Small intestine (tissue), 7 donors: ENCODE data around the gene ARHGAP24. TPM values are rescaled to one million over a fixed set of nuclear protein-coding genes. Genes with fewer than 3 reads are reported as not detected.

Experiments used
- DNase-seq, 2 donors: peaks; one replicate each; pipeline versions ENCODE4 v3.0.0 to v3.0.0-alpha.2; 2013
- FAIRE-seq: peaks from 2 replicates; lab custom pipeline; 2012; peaks lifted over from hg19 to GRCh38; lab: Jason Lieb, UNC
- H3K27ac ChIP-seq, 3 donors: one replicate each; pipeline ENCODE4 v1.5.1; 2013; ENCODE audit warnings: low read length in 2 of 3, mild to moderate bottlenecking in 2 of 3, control low read depth in 1 of 3, inconsistent platforms in 1 of 3, low read depth in 1 of 3, moderate library complexity in 1 of 3
- H3K27me3 ChIP-seq, 3 donors: one replicate each; pipeline ENCODE4 v1.6.1; 2013; ENCODE audit warnings: low read length in 3 of 3, inconsistent platforms in 1 of 3; ENCODE audit not compliant: control insufficient read depth in 3 of 3, insufficient read depth in 3 of 3
- H3K36me3 ChIP-seq, 3 donors: one replicate each; pipeline ENCODE4 v1.6.1; 2013; ENCODE audit warnings: low read length in 3 of 3, inconsistent platforms in 1 of 3, low read depth in 1 of 3, mild to moderate bottlenecking in 1 of 3, moderate library complexity in 1 of 3; ENCODE audit not compliant: control insufficient read depth in 3 of 3, insufficient read depth in 2 of 3
- H3K4me1 ChIP-seq, 3 donors: one replicate each; pipeline ENCODE4 v1.6.1; 2013; ENCODE audit warnings: low read length in 2 of 3, inconsistent platforms in 1 of 3, low read depth in 1 of 3, mild to moderate bottlenecking in 1 of 3, moderate library complexity in 1 of 3; ENCODE audit not compliant: control insufficient read depth in 3 of 3, insufficient read depth in 2 of 3
- H3K4me3 ChIP-seq, 3 donors: one replicate each; pipeline ENCODE4 v1.5.1; 2013; ENCODE audit warnings: low read length in 3 of 3, control low read depth in 1 of 3, inconsistent platforms in 1 of 3, low read depth in 1 of 3, mild to moderate bottlenecking in 1 of 3, moderate library complexity in 1 of 3
- H3K9me3 ChIP-seq, 2 donors: one replicate each; pipeline ENCODE4 v1.6.1; 2013; ENCODE audit warnings: low read depth in 1 of 2, low read length in 1 of 2; ENCODE audit not compliant: control insufficient read depth in 2 of 2, insufficient read depth in 1 of 2
- WGBS, 3 donors: extraction: QIAGEN DNeasy Blood & Tissue Kit; methylation state at CpG; one replicate each; pipeline ENCODE4 v1.1.7; 2013; 5-methylcytosine and 5-hydroxymethylcytosine counted together
- polyA plus RNA-seq, 4 donors: library from polyadenylated mRNA; stranded (reverse) in 3 of 4; unstranded in 1 of 4; fragments of 200-250 nt in 3 of 4; fragments of 120-200 nt in 1 of 4; gene quantifications; one replicate each; pipeline versions ENCODE4 v1.2.1 to v1.2.3, GENCODE V29; 2013
- donor health status: healthy with polysubstance abuse.
- donor health status: control.
- donor health status: control.
- donor health status: Bipolar disorder and iron deficiency.
- donor health status: healthy.

ARHGAP24 gene
- polyA plus RNA-seq, 4 donors = 1.1 to 4.0 (median 3.8) TPM

DNA sequence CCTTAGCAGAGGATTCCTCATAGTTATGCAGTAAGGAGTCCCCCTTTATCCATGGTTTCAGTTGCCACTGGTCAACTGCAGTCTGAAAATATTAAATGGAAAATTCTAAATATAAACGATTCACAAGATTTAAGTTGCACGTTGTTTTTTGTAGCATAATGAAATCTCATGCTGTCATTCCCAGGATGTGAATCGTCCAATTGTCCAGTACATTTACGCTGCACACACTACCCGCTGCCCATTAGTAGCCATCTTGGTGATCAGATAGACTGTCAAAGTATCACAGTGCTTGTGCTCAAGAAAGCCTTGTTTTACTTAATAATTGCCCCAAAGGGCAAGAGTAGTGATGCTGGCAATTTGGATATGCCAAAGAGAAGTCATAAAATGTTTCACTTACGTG is 450.1 kb downstream of the ARHGAP24 start:
- FAIRE-seq = no peak

DNA sequence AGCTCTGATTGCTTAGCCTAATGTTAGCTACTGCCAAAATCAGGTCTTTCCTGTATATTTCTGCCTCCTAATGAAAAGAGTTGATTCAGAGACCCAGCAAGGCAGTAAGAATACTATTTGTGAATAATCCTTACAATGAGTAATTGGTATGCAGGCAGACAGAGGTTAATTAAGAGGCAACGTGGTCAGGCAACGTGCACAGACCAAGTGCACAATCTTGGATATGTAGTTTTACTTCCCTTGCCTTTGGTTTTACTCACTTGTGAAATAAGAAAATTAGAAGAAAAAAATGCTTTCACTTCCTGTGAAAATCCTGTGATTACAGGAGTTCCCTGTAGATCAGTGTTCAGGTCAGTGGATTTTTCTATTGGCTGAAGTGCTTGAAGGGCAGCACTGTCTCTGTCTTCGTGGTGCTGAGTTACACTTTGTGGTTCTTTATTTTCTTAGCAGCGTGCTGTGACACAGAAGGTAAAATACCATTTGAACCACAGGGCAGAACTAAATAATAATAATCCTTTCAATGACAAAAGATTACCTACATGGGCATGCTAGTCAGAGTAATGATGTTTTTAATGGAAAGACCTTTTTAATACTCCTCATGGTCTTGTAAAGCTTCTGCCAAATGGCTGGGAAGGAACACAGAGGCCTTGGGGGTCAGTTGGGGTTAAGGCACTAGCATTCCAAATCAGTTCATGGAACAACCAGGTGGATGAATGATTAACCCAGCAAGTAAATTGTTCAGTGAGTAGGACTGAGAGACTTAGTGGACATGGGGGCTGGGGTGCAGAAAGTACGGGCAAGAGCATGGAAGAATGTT is 454.0 kb downstream of the ARHGAP24 start:
- Histone ChIP-seq H3K9me3 (no peaks in the 10 kb centered on the region), H3K27ac (peak overlapping the region in 2 of 3 donors; percentile 41 to 64), H3K36me3 (no peaks in the 10 kb centered on the region), H3K4me3 (peak overlapping the region in 1 of 3 donors; percentile 34), H3K27me3 (no peaks in the 10 kb centered on the region), H3K4me1 (peaks cover 0 to 26% (median 7%) of the 10 kb centered on the region in 3 donors)
- no peak for FAIRE-seq
- peak; percentile 80 to 82 for DNase-seq
- 7 to 44% (median 10%) methylated on average over 5 of the region's 5 CpGs for WGBS, 3 donors

More for the DNA sequence above, 450.1 kb downstream of the ARHGAP24 start:
- Histone ChIP-seq H3K36me3 (no peaks in the 10 kb centered on the region), H3K27ac (no peak overlapping the region), H3K27me3 (no peaks in the 10 kb centered on the region), H3K4me3 (no peak overlapping the region), H3K4me1 (peaks cover 0 to 15% (median 3%) of the 10 kb centered on the region in 3 donors), H3K9me3 (no peaks in the 10 kb centered on the region)
- no peak for DNase-seq
- 90 to 97% (median 95%) methylated on average over 6 of the region's 6 CpGs for WGBS, 3 donors

DNA sequence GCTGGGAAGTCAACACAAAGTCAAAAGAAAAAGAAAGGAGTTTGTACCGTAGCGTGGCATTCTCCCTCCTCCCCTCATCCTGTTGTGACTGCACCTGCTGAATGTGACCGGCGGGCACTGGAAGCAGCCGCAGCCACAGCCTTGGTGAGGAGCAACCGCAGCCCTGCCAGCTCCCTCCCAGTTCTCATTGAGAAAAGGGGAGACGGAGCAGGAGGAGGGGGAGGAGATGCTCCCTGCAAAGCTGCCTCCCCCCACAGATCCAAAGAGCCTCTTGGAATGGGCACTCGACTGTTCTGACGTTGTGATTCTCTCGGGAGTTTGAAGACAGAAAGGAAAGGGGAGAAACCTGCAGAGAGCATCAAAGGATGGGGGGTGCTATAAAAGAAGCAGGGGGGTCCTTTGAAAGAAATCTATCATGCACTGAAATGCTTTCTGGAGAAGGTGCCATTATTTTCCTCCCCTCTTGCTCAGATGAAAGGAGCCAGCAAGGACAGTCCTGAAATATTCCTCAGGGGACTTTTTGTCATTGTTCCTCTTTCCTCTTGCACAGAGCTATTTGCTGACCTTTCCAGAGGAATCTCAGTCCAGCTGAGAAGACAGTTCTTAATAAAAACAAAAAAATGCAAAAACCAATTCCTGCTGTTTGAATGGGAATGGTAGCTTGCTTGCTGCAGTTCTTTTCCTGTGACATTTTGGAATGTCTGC is 455.2 kb downstream of the ARHGAP24 start:
- H3K4me3 ChIP-seq = peak overlapping the region in 2 of 3 donors; percentile 22 to 34
- peaks cover 0 to 26% (median 7%) of the 10 kb centered on the region in 3 donors for H3K4me1 ChIP-seq
- 3 to 15% (median 5%) methylated on average over 10 of the region's 10 CpGs for WGBS, 3 donors
- H3K27me3 ChIP-seq = no peaks in the 10 kb centered on the region
- peak overlapping the region in 2 of 3 donors; percentile 52 to 70 for H3K27ac ChIP-seq
- H3K9me3 ChIP-seq = no peaks in the 10 kb centered on the region
- no peak for FAIRE-seq
- DNase-seq = peak; percentile 60 to 65
- H3K36me3 ChIP-seq = no peaks in the 10 kb centered on the region

DNA sequence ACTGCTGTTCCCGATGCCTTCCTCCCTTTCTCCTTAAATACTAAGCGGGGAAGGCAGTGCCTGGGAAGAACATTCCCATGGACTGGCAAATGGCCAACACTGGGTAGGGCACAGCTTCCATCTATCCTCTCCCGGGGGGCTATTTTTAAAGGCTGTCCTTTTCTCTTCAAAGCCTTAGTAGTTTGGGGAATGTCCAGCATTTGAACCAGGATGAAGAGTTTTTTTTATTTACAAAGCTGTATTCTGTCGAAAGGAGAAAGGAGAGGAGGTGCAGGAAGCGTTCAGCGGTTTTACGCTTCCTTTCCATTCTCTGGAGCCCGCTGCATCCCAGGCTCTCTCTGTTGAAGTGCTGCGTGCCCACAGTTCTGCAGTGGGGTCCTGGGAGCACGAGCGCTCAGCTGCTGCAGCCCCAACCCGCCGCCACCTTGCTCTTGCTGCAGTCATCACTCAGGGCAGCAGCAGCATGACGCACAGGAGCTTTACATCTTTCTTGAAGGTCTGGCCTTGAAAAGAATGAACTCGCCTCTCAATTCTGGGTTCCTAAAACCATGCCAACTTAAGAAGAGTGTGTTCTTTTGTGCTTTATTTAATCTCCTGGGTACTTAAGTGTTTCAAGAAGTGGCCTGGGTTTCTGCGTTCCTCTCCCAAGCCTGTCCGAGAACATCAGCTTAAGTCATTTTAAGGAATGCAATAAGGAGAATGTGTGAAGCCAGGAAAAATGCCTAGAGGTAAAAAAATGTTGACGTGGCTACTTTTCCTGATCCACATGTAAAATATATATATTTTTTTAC is 457.7 kb downstream of the ARHGAP24 start:
- Histone ChIP-seq H3K4me3 (peak overlapping the region in 1 of 3 donors; percentile 10), H3K36me3 (no peaks in the 10 kb centered on the region), H3K27ac (no peak overlapping the region), H3K9me3 (no peaks in the 10 kb centered on the region), H3K27me3 (no peaks in the 10 kb centered on the region), H3K4me1 (peaks cover 0 to 27% (median 7%) of the 10 kb centered on the region in 3 donors)
- no peak for FAIRE-seq
- 13 to 37% (median 24%) methylated on average over 18 of the region's 18 CpGs for WGBS, 3 donors
- DNase-seq = peak in 1 of 2 donors; percentile 30

DNA sequence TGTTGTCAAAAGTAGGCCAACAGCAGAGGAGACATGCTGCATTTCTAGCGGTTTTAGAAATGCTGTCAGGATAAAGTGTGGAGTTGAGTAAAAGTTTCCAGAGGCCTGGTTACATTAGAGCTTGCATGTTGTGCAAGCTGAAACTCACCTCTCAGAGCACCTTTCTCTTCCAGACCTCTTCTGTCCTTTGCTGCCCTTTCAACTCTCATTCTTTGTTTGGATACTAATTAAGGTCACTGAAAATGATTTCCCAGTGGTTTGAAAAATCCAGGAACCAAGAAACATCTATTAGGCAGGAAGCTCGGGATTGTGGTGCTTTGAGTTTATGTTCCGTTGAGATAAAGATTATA is 458.3 kb downstream of the ARHGAP24 start:
- Histone ChIP-seq H3K27me3 (no peaks in the 10 kb centered on the region), H3K27ac (no peak overlapping the region), H3K36me3 (no peaks in the 10 kb centered on the region), H3K9me3 (no peaks in the 10 kb centered on the region), H3K4me3 (no peak overlapping the region), H3K4me1 (peaks cover 0 to 27% (median 7%) of the 10 kb centered on the region in 3 donors)
- DNase-seq = no peak
- no peak for FAIRE-seq
- WGBS, 3 donors = 39 to 64% (median 62%) methylated on average over 3 of the region's 3 CpGs

DNA sequence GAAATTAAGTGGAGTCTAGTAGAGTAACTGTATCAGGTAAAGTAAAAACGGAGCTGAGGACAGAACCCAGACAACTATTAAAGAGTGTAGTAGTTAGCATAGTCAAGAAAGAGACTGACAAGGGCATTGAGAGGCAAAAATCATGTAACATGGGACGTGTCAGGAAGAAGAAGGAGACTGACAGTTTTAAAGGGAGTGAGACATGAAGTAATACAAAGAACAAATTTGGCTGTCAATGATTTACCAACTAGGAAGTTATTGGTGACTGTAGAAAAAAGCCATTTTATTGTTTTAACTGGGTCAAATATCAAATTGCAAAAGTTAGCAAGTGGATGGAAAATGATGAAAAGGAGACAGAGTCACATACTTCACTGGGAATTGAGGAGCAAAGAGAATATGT is 462.6 kb downstream of the ARHGAP24 start:
- H3K4me3 ChIP-seq = no peak overlapping the region
- DNase-seq (peak; percentile 23 to 26), FAIRE-seq (no peak)
- no peaks in the 10 kb centered on the region for H3K27me3 ChIP-seq
- H3K9me3 ChIP-seq = no peaks in the 10 kb centered on the region
- WGBS, 3 donors = 25 to 52% (median 34%) methylated on average over 2 of the region's 2 CpGs
- no peak overlapping the region for H3K27ac ChIP-seq
- no peaks in the 10 kb centered on the region for H3K36me3 ChIP-seq
- H3K4me1 ChIP-seq = peaks cover 0 to 7% (median 4%) of the 10 kb centered on the region in 3 donors

DNA sequence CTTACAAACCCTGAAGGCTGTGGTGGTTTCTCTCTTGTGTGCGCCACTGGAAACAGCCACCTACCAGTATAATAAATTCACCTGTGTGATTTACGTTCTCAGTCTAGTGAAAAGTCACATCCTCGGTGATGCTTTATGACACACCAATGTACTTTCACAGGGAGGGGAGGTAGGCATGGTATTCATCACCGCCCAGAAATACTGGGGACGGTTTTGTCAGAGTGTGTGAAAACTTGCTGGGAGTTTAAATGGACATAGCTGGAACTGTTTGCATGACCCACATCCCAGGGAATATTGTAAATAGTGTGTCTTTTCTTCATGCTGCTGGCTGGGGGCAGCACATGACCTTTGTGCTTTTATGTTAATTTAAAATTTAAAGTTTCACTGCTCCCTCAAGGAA is 463.1 kb downstream of the ARHGAP24 start:
- no peak for FAIRE-seq
- H3K36me3 ChIP-seq = no peaks in the 10 kb centered on the region
- DNase-seq = no peak
- H3K27ac ChIP-seq = no peak overlapping the region
- no peaks in the 10 kb centered on the region for H3K9me3 ChIP-seq
- H3K27me3 ChIP-seq = no peaks in the 10 kb centered on the region
- H3K4me1 ChIP-seq = peaks cover 0 to 4% (median 3%) of the 10 kb centered on the region in 3 donors
- WGBS, 3 donors = 60 to 70% (median 68%) methylated on average over 5 of the region's 5 CpGs
- no peak overlapping the region for H3K4me3 ChIP-seq

DNA sequence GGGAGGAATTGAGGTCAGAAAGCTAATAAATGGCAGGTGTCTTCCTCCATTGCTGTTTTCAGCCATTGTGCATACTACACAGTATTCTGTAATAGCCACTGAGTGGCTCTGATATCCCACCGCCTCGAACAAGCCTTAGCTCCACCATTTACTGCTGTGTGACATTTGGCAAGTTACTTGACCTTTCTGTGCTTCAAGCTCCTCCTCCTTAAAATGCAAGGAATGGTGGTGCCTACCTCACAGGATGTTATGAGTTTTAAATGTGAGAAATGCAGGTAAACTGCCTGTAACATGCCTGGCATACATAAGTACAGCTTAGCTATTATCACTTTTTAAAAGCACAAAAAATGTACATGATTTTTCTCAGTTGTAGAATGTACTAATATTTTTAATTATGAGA is 464.0 kb downstream of the ARHGAP24 start:
- Histone ChIP-seq H3K9me3 (no peaks in the 10 kb centered on the region), H3K4me3 (no peak overlapping the region), H3K36me3 (no peaks in the 10 kb centered on the region), H3K27ac (no peak overlapping the region), H3K27me3 (no peaks in the 10 kb centered on the region), H3K4me1 (peaks cover 0 to 4% (median 0%) of the 10 kb centered on the region in 3 donors)
- WGBS, 3 donors = 88 to 100% (median 97%) methylated on average over 2 of the region's 2 CpGs
- DNase-seq = no peak
- no peak for FAIRE-seq
